HG03060 (cell line): ENCODE data around the gene ANKRD13D.

ENCODE experiments used
- ATAC-seq: cut with Tn5 transposase; IDR thresholded peaks from one replicate; pipeline ENCODE4 v1.9.1; 2021; ENCODE audit warnings: low read depth, moderate number of reproducible peaks; ENCODE audit not compliant: unreplicated experiment

Gene ANKRD13D

DNA sequence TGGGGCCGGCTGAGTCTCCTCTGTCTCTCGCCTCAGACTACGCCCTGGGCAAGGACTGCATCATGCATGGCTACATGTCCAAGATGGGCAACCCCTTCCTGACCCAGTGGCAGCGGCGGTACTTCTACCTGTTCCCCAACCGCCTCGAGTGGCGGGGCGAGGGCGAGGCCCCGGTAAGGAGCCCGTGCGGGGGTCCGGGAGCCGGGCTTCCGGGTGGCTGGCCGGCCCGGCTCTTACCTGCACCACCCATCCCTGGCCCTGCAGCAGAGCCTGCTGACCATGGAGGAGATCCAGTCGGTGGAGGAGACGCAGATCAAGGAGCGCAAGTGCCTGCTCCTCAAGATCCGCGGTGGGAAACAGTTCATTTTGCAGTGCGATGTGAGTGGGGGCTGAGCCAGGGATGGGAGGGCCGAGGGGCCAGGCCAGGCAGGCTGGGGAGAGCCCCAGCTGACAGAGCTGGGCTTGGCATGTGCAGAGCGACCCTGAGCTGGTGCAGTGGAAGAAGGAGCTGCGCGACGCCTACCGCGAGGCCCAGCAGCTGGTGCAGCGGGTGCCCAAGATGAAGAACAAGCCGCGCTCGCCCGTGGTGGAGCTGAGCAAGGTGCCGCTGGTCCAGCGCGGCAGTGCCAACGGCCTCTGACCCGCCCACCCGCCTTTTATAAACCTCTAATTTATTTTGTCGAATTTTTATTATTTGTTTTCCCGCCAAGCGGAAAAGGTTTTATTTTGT is 4.1 kb upstream of the ANKRD13D start:
- no peak for ATAC-seq

DNA sequence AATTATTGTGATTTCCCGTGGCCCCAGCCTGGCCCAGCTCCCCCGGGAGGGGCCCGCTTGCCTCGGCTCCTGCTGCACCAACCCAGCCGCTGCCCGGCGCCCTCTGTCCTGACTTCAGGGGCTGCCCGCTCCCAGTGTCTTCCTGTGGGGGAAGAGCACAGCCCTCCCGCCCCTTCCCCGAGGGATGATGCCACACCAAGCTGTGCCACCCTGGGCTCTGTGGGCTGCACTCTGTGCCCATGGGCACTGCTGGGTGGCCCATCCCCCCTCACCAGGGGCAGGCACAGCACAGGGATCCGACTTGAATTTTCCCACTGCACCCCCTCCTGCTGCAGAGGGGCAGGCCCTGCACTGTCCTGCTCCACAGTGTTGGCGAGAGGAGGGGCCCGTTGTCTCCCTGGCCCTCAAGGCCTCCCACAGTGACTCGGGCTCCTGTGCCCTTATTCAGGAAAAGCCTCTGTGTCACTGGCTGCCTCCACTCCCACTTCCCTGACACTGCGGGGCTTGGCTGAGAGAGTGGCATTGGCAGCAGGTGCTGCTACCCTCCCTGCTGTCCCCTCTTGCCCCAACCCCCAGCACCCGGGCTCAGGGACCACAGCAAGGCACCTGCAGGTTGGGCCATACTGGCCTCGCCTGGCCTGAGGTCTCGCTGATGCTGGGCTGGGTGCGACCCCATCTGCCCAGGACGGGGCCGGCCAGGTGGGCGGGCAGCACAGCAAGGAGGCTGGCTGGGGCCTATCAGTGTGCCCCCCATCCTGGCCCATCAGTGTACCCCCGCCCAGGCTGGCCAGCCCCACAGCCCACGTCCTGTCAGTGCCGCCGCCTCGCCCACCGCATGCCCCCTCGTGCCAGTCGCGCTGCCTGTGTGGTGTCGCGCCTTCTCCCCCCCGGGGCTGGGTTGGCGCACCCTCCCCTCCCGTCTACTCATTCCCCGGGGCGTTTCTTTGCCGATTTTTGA is 3.3 kb upstream of the ANKRD13D start:
- no peak for ATAC-seq

GRCh38 chr11:67286621-67287333 is 2.3 kb upstream of the ANKRD13D start:
- ATAC-seq, result no peak

GRCh38 chr11:67287355-67288197 is 1.5 kb upstream of the ANKRD13D start:
- no peak for ATAC-seq

- no peak for ATAC-seq
These were observed 978 bp upstream of the ANKRD13D start for GRCh38 chr11:67288198-67288451.

DNA sequence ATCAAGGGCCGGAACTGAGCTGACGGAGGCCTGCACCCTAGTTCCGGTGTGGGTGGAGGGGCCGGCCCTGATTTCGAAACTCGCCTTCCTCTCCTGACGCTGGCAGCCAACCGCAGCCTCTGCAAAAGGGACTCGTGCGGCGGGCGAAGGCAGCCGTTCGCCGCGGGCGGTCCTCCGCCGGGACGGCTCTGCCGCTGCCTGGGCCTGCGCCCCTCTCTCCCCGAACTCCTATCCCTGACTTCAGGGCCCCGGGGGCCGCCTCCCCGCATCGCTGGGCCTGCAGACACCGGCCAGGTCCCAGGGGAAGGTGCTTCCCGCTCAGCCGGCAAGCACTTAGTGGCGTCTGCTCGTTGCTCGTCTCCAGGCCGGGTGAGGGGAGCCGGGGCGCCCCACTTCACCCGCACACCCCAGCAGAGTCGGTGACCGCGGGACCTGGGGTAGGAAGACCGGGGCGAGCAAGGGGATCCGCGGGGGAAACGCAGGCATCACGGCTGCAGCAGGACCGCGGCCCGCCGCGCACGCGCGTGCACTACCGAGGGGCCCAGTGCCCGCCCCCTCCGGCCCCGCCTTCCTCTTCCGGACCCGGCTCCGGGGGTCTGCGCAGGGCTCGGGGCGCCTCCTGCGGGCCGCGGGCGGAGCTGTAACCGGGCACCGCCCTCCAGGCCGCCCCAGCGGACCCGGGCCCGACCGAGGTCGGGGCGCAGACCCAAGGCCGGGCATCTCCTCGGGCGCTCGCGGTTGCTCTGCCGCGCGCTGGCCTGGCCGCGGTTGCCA is 464 bp upstream of the ANKRD13D start:
- ATAC-seq, result peak; percentile 36

DNA sequence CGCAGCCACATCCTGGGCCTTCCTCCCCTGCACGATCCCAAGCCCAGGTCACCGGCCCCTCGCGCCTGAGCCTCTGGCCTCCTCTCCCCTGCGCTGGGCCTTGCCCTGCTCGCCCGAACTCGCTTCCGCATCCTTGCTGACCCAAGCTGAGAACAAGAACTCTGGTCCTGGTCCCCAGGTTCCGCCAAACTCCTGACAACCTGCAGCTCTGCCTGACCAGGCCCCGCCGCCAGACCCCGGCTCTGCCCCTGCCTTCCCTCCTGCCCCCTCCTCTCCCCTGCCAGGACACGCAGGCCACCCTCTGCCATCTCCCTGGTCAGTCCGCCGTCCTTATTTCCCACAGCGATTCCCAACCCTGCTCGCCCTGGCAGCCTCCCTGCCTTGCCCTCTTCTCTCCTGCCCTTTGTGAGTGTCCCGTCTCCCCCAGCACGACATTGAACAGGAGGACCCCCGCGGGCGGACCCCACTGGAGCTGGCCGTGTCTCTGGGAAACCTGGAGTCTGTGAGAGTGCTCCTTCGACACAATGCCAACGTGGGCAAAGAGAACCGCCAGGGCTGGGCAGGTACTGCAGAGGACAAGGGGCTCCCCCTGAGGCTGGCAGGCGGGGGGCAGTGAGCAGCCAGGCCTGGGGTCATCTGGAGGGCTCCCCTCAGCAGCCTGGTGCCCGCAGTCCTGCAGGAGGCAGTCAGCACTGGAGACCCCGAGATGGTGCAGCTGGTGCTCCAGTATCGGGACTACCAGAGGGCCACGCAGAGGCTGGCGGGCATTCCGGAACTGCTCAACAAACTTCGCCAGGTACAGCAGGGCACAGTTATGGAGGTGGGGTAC is 762 bp downstream of the ANKRD13D start:
- no peak for ATAC-seq

GRCh38 chr11:67290801-67291200 is 1.7 kb downstream of the ANKRD13D start:
- no peak for ATAC-seq

DNA sequence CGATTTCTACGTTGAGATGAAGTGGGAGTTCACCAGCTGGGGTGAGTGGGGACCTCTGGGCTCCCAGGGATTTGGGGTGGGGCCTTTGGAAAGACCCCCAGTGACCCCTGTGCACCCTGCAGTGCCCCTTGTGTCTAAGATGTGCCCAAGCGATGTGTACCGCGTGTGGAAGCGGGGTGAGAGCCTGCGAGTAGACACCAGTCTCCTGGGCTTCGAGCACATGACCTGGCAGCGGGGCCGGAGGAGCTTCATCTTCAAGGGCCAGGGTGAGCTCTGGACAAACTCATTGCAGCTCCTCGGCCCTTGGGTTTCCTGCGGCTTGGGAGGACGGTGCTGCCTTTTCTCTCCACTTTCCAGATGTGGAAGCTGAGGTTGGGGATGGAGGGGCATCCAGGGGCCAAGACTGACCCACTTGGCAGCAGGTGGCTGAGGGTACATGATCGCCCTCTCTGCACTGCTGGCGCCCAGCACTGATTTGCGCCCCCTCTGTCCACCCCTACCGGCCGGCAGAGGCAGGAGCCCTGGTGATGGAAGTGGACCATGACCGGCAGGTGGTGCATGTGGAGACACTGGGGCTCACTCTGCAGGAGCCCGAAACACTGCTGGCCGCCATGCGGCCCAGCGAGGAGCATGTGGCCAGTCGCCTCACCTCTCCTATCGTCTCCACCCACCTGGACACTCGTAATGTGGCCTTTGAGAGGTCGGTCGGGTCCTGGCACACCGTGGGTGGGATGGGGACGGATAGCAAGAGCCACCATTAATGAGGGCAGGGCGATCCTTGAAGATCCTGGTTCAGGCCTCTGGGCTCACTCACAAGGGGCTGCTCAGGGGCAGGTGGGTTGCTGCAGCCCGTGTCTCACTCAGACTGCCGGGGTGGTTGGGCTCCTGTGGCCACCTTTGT is 2.6 kb downstream of the ANKRD13D start:
- no peak for ATAC-seq

DNA sequence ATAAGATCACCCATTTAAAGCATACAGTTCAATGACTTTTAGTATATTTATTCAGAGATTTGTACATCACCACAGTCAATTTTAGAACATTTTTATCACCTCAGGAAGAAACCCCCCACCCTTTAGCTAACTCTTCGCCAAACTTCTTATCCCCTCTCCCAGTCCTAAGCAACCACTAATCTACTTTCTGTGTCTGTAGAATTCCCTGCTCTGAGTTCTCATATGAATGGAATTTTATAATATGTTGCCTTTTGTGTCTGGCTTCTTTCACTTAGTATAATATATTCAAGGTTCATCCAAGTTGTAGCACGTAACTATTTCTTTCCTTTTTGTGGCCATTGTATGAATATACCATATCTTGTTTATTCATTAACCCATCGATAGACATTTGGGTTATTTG is 3.6 kb downstream of the ANKRD13D start:
- ATAC-seq, result no peak

- no peak for ATAC-seq
These were observed 4.0 kb downstream of the ANKRD13D start for GRCh38 chr11:67293090-67293489.

- ATAC-seq, result no peak
These were observed 6.7 kb downstream of the ANKRD13D start for GRCh38 chr11:67295846-67296245.

DNA sequence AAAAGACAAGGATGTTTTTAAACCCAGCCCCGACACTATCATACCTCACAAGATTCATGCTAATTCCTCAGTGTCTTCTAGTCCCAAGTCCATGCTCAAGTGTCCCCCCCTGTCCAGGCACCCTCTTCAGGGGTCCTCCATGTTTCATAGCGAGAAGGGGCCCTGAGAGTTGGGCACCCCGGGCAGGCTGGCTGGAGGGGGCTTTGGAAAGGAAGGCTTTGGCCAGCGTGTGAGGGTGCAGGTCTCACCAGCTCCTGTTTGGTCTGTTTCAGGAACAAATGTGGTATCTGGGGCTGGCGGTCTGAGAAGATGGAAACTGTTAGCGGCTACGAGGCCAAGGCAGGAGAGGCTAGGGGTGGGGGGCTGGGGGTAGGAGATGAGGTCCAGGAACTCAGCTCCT is 9.7 kb downstream of the ANKRD13D start:
- no peak for ATAC-seq

GRCh38 chr11:67299471-67300191 is 10.5 kb downstream of the ANKRD13D start:
- ATAC-seq, result no peak

DNA sequence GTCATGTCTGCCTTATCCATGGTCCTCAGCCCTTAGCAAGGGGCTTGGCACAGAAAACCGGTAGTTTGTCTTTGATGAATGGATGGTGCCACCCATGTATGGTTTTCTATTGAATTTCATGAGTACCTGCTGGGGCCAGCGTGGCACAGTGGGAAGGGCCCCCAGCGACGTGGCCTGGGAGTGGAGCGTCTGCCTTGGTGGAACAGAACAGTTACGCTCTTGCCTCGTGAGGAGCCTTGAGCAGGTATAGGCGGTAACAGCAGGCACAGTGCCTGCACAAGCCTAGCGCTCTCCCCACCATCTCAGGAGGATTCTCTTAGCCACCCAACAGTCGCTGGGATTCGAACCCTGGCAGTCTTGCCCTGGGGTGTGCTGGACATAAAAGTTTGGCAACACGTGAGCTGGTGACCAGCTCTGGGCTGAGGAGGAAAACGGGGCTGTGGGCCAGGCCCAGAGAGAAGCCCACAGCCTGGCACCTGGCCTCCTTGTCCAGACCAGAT is 11.2 kb downstream of the ANKRD13D start:
- ATAC-seq, result no peak

GRCh38 chr11:67300756-67301312 is 11.7 kb downstream of the ANKRD13D start:
- ATAC-seq, result no peak
